BLaER1 (cell line): ENCODE results near the gene SLC30A5.
"Not testable (repeated sequence)": the region's sequence is repeated elsewhere in the genome, so short reads cannot be mapped to it uniquely, and the experiment has no call there.

ENCODE experiments used
- H3K27ac ChIP-seq: shearing (Covaris generic); formaldehyde crosslinking; 2 replicates; pipeline ENCODE4 v1.8.1; 2022
- H3K27me3 ChIP-seq: shearing (Covaris generic); formaldehyde crosslinking; 2 replicates; pipeline ENCODE4 v1.8.1; 2022
- H3K36me3 ChIP-seq: shearing (Covaris generic); formaldehyde crosslinking; 2 replicates; pipeline ENCODE4 v1.8.1; 2022
- H3K4me1 ChIP-seq: shearing (Covaris generic); formaldehyde crosslinking; 2 replicates; pipeline ENCODE4 v1.8.1; 2022
- H3K4me2 ChIP-seq: shearing (Covaris generic); formaldehyde crosslinking; 2 replicates; pipeline ENCODE4 v1.8.1; 2022
- H3K4me3 ChIP-seq: shearing (Covaris generic); formaldehyde crosslinking; 2 replicates; pipeline ENCODE4 v1.8.1; 2022
- H3K9ac ChIP-seq: shearing (Covaris generic); formaldehyde crosslinking; 2 replicates; pipeline ENCODE4 v1.8.1; 2022
- H3K9me3 ChIP-seq: shearing (Covaris generic); formaldehyde crosslinking; 2 replicates; pipeline ENCODE4 v1.8.1; 2022
- H4K20me1 ChIP-seq: shearing (Covaris generic); formaldehyde crosslinking; 2 replicates; pipeline ENCODE4 v1.8.1; 2022
- Cebpa-rat ChIP-seq: shearing (Covaris generic); IDR thresholded peaks from 2 replicates; pipeline ENCODE4 v1.8.1; 2022

Gene SLC30A5

DNA sequence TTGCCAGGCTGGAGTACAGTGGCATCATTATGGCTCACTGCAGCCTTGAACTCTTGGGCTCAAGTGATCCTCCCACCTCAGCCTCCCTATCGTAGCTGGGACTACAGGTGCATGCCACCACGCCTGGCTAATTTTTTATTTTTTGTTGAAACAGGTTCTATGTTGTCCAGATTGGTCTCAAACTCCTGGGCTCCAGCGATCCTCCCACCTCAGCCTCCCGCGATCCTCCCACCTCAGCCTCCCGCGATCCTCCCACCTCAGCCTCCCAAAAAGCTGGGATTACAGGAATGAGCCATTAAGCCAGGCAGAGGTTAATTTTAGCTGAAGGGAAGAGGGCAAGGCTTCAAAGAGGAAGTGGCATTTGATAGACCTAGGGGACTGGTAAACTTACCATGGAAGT is 40.3 kb downstream of the SLC30A5 start:
- no peak for TF ChIP-seq Cebpa-rat
- Histone ChIP-seq H3K27me3 (no peaks in the 10 kb centered on the region), H3K4me3 (no peak overlapping the region), H4K20me1 (no peaks in the 10 kb centered on the region), H3K9ac (no peak overlapping the region), H3K27ac (no peak overlapping the region), H3K36me3 (peaks cover 36% of the 10 kb centered on the region), H3K4me1 (no peaks in the 10 kb centered on the region), H3K9me3 (peaks cover 6% of the 10 kb centered on the region), H3K4me2 (no peak overlapping the region)

DNA sequence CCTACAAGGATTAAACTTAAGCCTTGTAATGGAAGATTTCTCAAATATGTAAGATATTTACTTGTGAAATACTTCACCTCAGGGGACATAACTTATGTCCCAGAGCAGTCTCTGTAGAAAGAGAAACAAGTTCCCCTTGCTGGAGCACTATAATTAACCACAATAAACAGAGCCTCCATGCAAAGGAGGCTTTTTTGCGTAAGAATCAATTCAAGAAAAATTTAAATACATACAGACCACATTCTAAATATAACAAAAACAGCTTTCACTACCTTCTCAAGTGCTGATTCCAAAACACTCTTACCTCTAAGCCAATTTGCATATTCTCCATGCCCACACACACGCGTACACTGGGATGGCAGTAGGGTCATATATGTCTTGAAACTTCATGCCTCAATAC is 42.5 kb downstream of the SLC30A5 start:
- H4K20me1 ChIP-seq = no peaks in the 10 kb centered on the region
- no peak overlapping the region for H3K27ac ChIP-seq
- no peaks in the 10 kb centered on the region for H3K4me1 ChIP-seq
- H3K4me2 ChIP-seq = no peak overlapping the region
- no peak for TF ChIP-seq Cebpa-rat
- H3K9me3 ChIP-seq = peaks cover 17% of the 10 kb centered on the region
- H3K36me3 ChIP-seq = peaks cover 28% of the 10 kb centered on the region
- H3K27me3 ChIP-seq = no peaks in the 10 kb centered on the region
- H3K9ac ChIP-seq = no peak overlapping the region
- no peak overlapping the region for H3K4me3 ChIP-seq

DNA sequence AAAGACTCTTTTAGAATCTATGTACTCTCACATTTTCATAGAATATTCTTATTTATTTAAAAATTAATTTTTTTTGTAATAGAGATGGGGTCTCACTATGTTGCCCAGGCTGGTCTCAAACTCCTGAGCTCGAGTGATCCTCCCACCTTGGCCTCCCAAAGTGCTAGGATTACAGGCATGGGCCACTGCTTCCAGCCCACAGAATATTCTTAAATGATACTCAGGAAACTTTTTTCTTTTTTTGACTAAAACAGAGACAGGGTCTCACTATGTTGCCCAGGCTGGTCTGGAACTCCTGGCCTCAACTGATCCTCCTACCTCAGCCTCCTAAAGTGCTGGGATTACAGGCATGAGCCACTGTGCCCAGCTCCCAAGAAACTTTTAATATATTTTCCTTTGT is 43.4 kb downstream of the SLC30A5 start:
- H3K27me3 ChIP-seq, H3K4me3 ChIP-seq, H3K4me1 ChIP-seq, H4K20me1 ChIP-seq, H3K27ac ChIP-seq, H3K9ac ChIP-seq, H3K4me2 ChIP-seq: not testable (repeated sequence)
- Histone ChIP-seq H3K9me3 (peaks cover 20% of the 10 kb centered on the region), H3K36me3 (peaks cover 18% of the 10 kb centered on the region; the same call in 1 of the 2 replicates)

DNA sequence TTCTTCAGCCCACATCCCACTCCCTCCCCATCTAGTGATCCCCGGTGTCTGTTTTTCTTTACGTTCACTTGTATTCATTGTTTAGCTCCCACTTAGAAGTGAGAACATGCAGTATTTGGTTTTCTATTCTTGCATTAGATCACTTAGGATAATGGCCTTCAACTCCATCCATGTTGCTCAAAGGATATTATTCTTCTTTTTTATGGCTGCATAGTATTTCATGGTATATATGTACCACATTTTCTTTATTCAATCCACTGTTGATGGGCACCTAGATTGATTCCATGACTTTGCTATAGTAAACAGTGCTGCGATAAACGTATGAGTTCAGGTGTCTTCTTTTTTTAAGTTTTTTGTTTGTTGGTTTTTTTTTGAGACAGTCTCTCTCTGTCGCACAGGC is 44.0 kb downstream of the SLC30A5 start:
- TF ChIP-seq Cebpa-rat = no peak
- Histone ChIP-seq H4K20me1 (no peaks in the 10 kb centered on the region), H3K36me3 (peaks cover 17% of the 10 kb centered on the region; the same call in 1 of the 2 replicates), H3K4me1 (no peaks in the 10 kb centered on the region), H3K27ac (no peak overlapping the region), H3K9ac (no peak overlapping the region), H3K4me3 (no peak overlapping the region), H3K4me2 (no peak overlapping the region), H3K27me3 (no peaks in the 10 kb centered on the region), H3K9me3 (peaks cover 20% of the 10 kb centered on the region)

DNA sequence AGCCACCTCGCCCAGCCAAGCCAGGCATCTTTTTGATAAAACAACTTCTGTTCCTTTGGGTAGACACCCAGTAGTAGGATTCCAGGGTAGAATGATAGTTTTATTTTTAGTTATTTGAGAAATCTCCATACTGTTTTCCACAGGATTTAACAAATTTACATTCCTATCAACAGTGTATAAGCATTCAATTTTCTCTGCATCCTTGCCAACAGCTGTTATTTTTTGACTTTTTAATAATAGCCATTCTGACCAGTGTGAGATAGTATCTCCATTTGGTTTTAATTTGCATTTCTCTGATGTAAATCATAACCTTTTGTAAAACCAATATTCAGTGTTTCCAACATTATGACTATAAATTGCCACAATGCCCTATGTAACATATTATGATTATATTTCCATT is 45.0 kb downstream of the SLC30A5 start:
- TF ChIP-seq Cebpa-rat = no peak
- Histone ChIP-seq H3K27me3 (no peaks in the 10 kb centered on the region), H3K4me2 (no peak overlapping the region), H3K9ac (no peak overlapping the region), H3K4me3 (no peak overlapping the region), H4K20me1 (no peaks in the 10 kb centered on the region), H3K36me3 (peaks cover 8% of the 10 kb centered on the region; the same call in 1 of the 2 replicates), H3K27ac (no peak overlapping the region), H3K4me1 (no peaks in the 10 kb centered on the region), H3K9me3 (peaks cover 20% of the 10 kb centered on the region)

DNA sequence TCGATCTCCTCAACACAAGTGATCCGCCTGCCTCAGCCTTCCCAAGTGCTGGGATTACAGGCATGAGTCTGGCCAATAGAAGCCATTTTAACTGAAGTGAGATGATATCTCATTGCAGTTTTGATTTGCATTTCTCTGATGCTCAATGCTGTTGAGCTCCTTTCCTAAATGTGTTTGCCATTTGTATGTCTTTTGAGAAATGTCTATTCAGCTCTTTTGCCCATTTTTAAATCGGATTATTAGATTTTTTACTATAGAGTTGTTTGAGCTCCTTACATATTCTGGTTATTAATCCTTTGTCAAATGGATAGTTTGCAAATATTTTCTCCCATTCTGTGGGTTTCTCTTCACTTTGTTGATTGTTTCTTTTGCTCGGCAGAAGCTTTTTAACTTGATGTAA is 46.4 kb downstream of the SLC30A5 start:
- peaks cover 20% of the 10 kb centered on the region for H3K9me3 ChIP-seq
- H3K36me3 ChIP-seq = not testable (repeated sequence)

GRCh38 chr5:69140827-69141226 is 47.0 kb downstream of the SLC30A5 start:
- H3K4me2 ChIP-seq = no peak overlapping the region
- TF ChIP-seq Cebpa-rat = no peak
- H4K20me1 ChIP-seq = no peaks in the 10 kb centered on the region
- no peaks in the 10 kb centered on the region for H3K36me3 ChIP-seq
- H3K9me3 ChIP-seq = peaks cover 20% of the 10 kb centered on the region
- H3K27me3 ChIP-seq = no peaks in the 10 kb centered on the region
- H3K27ac ChIP-seq = no peak overlapping the region
- H3K9ac ChIP-seq = no peak overlapping the region
- H3K4me1 ChIP-seq = no peaks in the 10 kb centered on the region
- H3K4me3 ChIP-seq = no peak overlapping the region

More for the DNA sequence above, 46.4 kb downstream of the SLC30A5 start:
- H3K4me3 ChIP-seq, H3K27ac ChIP-seq, H3K9ac ChIP-seq, H3K4me1 ChIP-seq, H3K4me2 ChIP-seq, H3K27me3 ChIP-seq, H4K20me1 ChIP-seq: not testable (repeated sequence)

DNA sequence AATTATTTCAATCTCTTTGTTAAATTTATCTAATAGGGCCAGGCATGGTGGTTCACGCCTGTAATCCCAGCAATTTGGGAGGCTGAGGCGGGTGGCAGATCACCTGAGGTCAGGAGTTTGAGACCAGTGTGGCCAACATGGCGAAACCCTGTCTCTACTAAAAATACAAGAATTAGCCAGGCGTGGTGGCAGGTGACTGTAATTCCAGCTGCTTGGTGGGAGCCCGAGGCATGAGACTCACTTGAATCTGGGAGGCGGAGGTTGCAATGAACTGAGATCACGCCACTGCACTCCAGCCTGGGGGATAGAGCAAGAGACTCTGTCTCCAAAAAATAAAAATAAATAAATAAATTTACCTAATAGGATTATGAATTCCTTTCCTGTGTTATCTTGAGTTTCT is 54.8 kb downstream of the SLC30A5 start:
- not testable (repeated sequence) for H3K36me3 ChIP-seq, H3K4me3 ChIP-seq, H3K9me3 ChIP-seq, H3K27ac ChIP-seq, H3K4me2 ChIP-seq, H4K20me1 ChIP-seq, H3K9ac ChIP-seq, H3K27me3 ChIP-seq, H3K4me1 ChIP-seq

DNA sequence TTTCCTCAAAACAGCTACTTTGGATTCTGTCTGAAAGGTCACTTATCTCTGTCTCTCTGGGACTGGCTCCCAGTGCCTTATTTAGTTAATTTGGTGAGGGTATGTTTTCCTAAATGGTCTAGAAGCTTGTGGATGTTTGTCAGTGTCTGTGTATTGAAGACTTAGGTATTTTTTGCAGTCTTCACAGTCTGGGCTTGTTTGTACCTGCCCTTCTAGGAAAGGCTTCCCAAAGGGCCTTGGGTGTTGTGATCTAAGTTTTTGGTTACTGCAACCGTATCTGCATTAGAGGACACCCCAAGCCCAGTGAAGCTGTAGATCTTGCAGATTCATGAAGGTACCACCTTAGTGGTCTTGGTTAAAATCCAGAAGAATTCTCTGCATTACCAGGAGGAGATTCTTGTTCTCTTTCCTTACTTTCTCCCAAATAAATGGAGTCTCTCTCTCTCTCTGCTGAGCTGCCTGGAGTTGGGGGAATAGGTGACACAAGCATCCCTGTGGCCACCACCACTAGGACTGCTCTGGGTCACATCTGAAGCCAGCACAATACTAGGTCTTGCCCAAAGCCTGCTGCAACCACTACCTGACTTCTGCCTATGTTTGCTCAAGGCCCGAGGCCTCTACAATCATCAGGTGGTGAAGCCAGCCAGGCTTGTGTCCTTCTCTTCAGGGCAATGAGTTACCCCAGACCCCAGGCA is 55.3 kb downstream of the SLC30A5 start:
- Histone ChIP-seq H3K9me3 (no peaks in the 10 kb centered on the region), H3K36me3 (no peaks in the 10 kb centered on the region), H3K4me3 (no peak overlapping the region), H3K9ac (no peak overlapping the region), H4K20me1 (no peaks in the 10 kb centered on the region), H3K4me2 (no peak overlapping the region), H3K27me3 (no peaks in the 10 kb centered on the region), H3K27ac (no peak overlapping the region), H3K4me1 (no peaks in the 10 kb centered on the region)
- no peak for TF ChIP-seq Cebpa-rat

- TF ChIP-seq Cebpa-rat = no peak
- no peak overlapping the region for H3K9ac ChIP-seq
- H3K4me2 ChIP-seq = no peak overlapping the region
- no peaks in the 10 kb centered on the region for H3K27me3 ChIP-seq
- H3K4me1 ChIP-seq = no peaks in the 10 kb centered on the region
- no peak overlapping the region for H3K4me3 ChIP-seq
- no peaks in the 10 kb centered on the region for H3K36me3 ChIP-seq
- no peaks in the 10 kb centered on the region for H3K9me3 ChIP-seq
- H4K20me1 ChIP-seq = no peaks in the 10 kb centered on the region
- H3K27ac ChIP-seq = no peak overlapping the region
These were observed 55.8 kb downstream of the SLC30A5 start for GRCh38 chr5:69149676-69150010.

- no peak overlapping the region for H3K27ac ChIP-seq
- no peaks in the 10 kb centered on the region for H3K36me3 ChIP-seq
- H4K20me1 ChIP-seq = no peaks in the 10 kb centered on the region
- no peak overlapping the region for H3K4me3 ChIP-seq
- no peaks in the 10 kb centered on the region for H3K27me3 ChIP-seq
- no peaks in the 10 kb centered on the region for H3K9me3 ChIP-seq
- no peaks in the 10 kb centered on the region for H3K4me1 ChIP-seq
- no peak for TF ChIP-seq Cebpa-rat
- H3K9ac ChIP-seq = no peak overlapping the region
- H3K4me2 ChIP-seq = no peak overlapping the region
These were observed 58.9 kb downstream of the SLC30A5 start for GRCh38 chr5:69152731-69153130.
